K562 (cell line): ENCODE measurements around the gene RNF145. TPM values are rescaled to one million over a fixed set of nuclear protein-coding genes. Genes with fewer than 3 reads are reported as not detected.

ENCODE experiments used
- ATF7 ChIP-seq: fragments of 450-650 bp; IDR thresholded peaks from 2 replicates; pipeline ENCODE4 v1.7.1; 2014; ENCODE audit warnings: mild to moderate bottlenecking, moderate library complexity
- CBX3 ChIP-seq, 2 experiments: IDR thresholded peaks; 1 replicate in 1 of 2; 2 replicates in 1 of 2; pipeline ENCODE4 v1.6.1; 2012; ENCODE audit warnings: inconsistent platforms in 2 of 2, low read length in 2 of 2, borderline replicate concordance in 1 of 2, control low read depth in 1 of 2
- EGR1 ChIP-seq: fragments of 450-650 bp; conservative IDR thresholded peaks from 2 replicates; pipeline ENCODE4 v1.6.1; 2017; ENCODE audit warnings: mild to moderate bottlenecking
- ERF ChIP-seq: fragments of 450-650 bp; formaldehyde crosslinking; IDR thresholded peaks from 2 replicates; pipeline ENCODE4 v1.4.0; 2020; ENCODE audit warnings: mild to moderate bottlenecking, mixed read lengths
- KLF1 ChIP-seq: fragments of 450-650 bp; IDR thresholded peaks from 2 replicates; pipeline ENCODE4 v1.6.1; 2016; ENCODE audit warnings: missing genetic modification characterization, missing compliant biosample characterization
- L3MBTL2 ChIP-seq: fragments of 450-650 bp; IDR thresholded peaks from 2 replicates; pipeline ENCODE4 v1.6.1; 2016; ENCODE audit warnings: mild to moderate bottlenecking, moderate library complexity
- LCOR ChIP-seq: sonication (generic); formaldehyde crosslinking; IDR thresholded peaks from 2 replicates; pipeline ENCODE4 v1.8.0; 2022; ENCODE audit warnings: mild to moderate bottlenecking, missing genetic modification reagents
- MAZ ChIP-seq, 2 experiments: fragments of 450-650 bp in 1 of 2; sonication (generic) in 1 of 2; formaldehyde crosslinking; IDR thresholded peaks in 1 of 2; conservative IDR thresholded peaks in 1 of 2; 2 replicates each; pipeline versions ENCODE4 v1.4.0 to v1.5.0; 2020; ENCODE audit warnings: mild to moderate bottlenecking in 1 of 2, missing genetic modification reagents in 1 of 2
- MTA3 ChIP-seq: fragments of 450-650 bp; formaldehyde crosslinking; IDR thresholded peaks from 2 replicates; pipeline ENCODE4 v1.6.1; 2017; ENCODE audit warnings: mild to moderate bottlenecking, borderline replicate concordance
- MXI1 ChIP-seq: IDR thresholded peaks from 2 replicates; pipeline ENCODE4 v1.6.1; 2011; ENCODE audit warnings: low read depth, mild to moderate bottlenecking, improper control_type of control experiment, low read length
- NBN ChIP-seq: fragments of 450-650 bp; IDR thresholded peaks from 2 replicates; pipeline ENCODE4 v1.6.1; 2016; ENCODE audit warnings: low read depth, mild to moderate bottlenecking
- PHF8 ChIP-seq: fragments of 200-600 bp; sonication (generic); IDR thresholded peaks from 2 replicates; pipeline ENCODE4 v1.6.1; 2012; ENCODE audit warnings: mixed run types, mild to moderate bottlenecking, inconsistent platforms, low read length, moderate library complexity, borderline replicate concordance
- PRPF4 ChIP-seq: fragments of 200-400 bp; formaldehyde crosslinking; IDR thresholded peaks from one replicate; pipeline ENCODE4 v1.6.1; 2017; ENCODE audit warnings: low read length, low read depth, mild to moderate bottlenecking; ENCODE audit not compliant: insufficient read depth, poor library complexity, severe bottlenecking
- TARDBP ChIP-seq: fragments of 450-650 bp; IDR thresholded peaks from 2 replicates; pipeline ENCODE4 v1.6.1; 2016
- TFAM ChIP-seq: fragments of 250-450 bp; sonication (Bioruptor Pico); conservative IDR thresholded peaks from 2 replicates; pipeline ENCODE4 v1.5.0; 2021; ENCODE audit warnings: mild to moderate bottlenecking, moderate library complexity
- polyA plus RNA-seq, 8 experiments: library from polyadenylated mRNA; depleted of rRNA in 4 of 8; stranded (reverse) in 5 of 8; unstranded in 3 of 8; fragments of >200 nt; fragmentation: Nextera tagmentation in 2 of 8; fragmentation: Illumina TruSeq in 1 of 8; extraction: Ambion mirVana in 2 of 8; extraction: Trizol in 1 of 8; gene quantifications; 2 replicates each; pipeline versions ENCODE4 v1.2.1 to v1.2.3, GENCODE V29; 2011 to 2014; ENCODE audit warnings: inconsistent platforms in 1 of 8, missing spikeins in 1 of 8
- total RNA-seq, 7 experiments: library from RNA; depleted of rRNA in 6 of 7; stranded (reverse); fragments of >200 nt in 6 of 7; fragmentation: Illumina TruSeq in 2 of 7; extraction: Trizol in 2 of 7; gene quantifications; 2 replicates each; pipeline versions ENCODE4 v1.2.1 to v1.2.3, GENCODE V29; 2011 to 2021; ENCODE audit warnings: low replicate concordance in 1 of 7
- TF ChIP-seq, protein P1 (sequence below): fragments of 450-650 bp; IDR thresholded peaks from 2 replicates; pipeline ENCODE4 v1.6.1; 2016; ENCODE audit warnings: antibody characterized with exemption
- TF ChIP-seq, protein P2 (sequence below): fragments of 250-450 bp; sonication (Bioruptor Pico); IDR thresholded peaks from 2 replicates; pipeline ENCODE4 v1.5.0; 2020; ENCODE audit warnings: mild to moderate bottlenecking
- TF ChIP-seq, protein P3 (sequence below): sonication (generic); formaldehyde crosslinking; IDR thresholded peaks from 2 replicates; pipeline ENCODE4 v1.8.1; 2023; ENCODE audit warnings: mild to moderate bottlenecking, missing genetic modification reagents
- TF ChIP-seq, protein P4 (sequence below): sonication (generic); formaldehyde crosslinking; IDR thresholded peaks from 2 replicates; pipeline ENCODE4 v1.8.0; 2022; ENCODE audit warnings: mild to moderate bottlenecking, missing genetic modification reagents

The RNF145 gene
- total and polyA plus RNA-seq, 9 of the 15 experiments (the other 6 are each of a cell fraction or from before 2014, with no cell fraction given), result 13.6 to 40.7 (median 25.4) TPM

DNA sequence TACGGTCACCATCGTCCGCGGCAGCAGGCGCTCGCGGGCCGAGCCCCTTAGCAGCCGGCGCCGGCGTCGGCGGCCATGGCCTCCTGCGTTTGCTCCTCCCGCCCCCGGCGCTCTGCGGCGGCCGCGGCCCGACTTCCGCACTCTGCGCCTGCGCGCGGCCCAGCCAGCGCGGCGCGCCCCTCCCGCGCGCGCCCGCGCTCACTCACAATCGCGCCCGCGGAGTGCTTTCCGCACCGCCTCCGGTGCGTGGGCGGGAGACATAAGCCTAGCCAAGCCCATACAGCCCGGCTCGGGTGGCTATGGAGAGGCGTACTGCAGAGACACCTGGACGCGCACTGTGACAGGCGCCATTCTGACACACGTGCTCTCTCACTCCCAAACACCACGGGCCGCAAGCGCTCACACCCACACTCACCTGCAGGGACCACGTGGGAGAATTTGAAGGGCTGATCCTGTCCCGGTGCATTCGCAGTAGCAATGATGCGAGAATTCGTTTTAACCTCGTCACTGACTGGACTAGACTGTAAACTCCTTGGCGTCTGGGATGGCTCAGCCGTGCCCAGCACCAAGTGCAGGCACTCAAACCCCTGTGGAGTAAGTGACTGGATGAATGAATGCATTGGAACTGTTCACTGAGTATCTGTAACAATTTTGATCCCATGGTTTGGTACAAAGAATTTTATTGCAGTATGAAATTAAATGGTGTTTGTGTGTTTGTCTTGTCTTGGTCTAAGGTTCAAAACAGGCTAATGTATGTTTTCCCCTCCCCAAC is at the start of gene RNF145 (continued):
- TF ChIP-seq ATF7 (peak; percentile 65; the same call in 1 of the 2 replicates), TARDBP (peak; percentile 90; the same call in 1 of the 2 replicates), CBX3 (IDR thresholded peaks at IDR 0.05; ENCODE audit: borderline replicate concordance in 1 of 2, low read length in 2 of 2) (peak in 1 of 2 experiments; percentile 90; a peak in 2 of 3 replicates), PRPF4 (no peak), ERF (no peak), EGR1 (peak; percentile 98), MTA3 (peak; percentile 88), NBN (0 out of 2 replicates have a peak, but pooled peaks have one; percentile 36), MAZ (CRISPR knock-in tag; conservative IDR thresholded peaks at IDR 0.05 in 1 of 2, IDR thresholded peaks at IDR 0.05 in 1 of 2) (peak in 1 of 2 experiments; percentile 84; a peak in 2 of 4 replicates), TFAM (CRISPR knock-in tag) (no peak), PHF8 (peak; percentile 73; the same call in 1 of the 2 replicates), LCOR (no peak), L3MBTL2 (peak; percentile 97), MXI1 (peak; percentile 85), KLF1 (tag) (peak; percentile 74; the same call in 1 of the 2 replicates)
- TF ChIP-seq, protein P1, sequence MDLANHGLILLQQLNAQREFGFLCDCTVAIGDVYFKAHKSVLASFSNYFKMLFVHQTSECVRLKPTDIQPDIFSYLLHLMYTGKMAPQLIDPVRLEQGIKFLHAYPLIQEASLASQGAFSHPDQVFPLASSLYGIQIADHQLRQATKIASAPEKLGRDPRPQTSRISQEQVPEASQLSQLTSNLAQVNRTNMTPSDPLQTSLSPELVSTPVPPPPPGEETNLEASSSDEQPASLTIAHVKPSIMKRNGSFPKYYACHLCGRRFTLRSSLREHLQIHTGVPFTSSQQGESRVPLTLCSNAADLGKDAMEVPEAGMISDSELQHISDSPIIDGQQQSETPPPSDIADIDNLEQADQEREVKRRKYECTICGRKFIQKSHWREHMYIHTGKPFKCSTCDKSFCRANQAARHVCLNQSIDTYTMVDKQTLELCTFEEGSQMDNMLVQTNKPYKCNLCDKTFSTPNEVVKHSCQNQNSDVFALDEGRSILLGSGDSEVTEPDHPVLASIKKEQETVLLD, result peak; percentile 73; the same call in 1 of the 2 replicates
- TF ChIP-seq, protein P2, sequence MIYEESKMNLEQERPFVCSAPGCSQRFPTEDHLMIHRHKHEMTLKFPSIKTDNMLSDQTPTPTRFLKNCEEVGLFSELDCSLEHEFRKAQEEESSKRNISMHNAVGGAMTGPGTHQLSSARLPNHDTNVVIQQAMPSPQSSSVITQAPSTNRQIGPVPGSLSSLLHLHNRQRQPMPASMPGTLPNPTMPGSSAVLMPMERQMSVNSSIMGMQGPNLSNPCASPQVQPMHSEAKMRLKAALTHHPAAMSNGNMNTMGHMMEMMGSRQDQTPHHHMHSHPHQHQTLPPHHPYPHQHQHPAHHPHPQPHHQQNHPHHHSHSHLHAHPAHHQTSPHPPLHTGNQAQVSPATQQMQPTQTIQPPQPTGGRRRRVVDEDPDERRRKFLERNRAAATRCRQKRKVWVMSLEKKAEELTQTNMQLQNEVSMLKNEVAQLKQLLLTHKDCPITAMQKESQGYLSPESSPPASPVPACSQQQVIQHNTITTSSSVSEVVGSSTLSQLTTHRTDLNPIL (CRISPR knock-in tag), result no peak
- TF ChIP-seq, protein P3, sequence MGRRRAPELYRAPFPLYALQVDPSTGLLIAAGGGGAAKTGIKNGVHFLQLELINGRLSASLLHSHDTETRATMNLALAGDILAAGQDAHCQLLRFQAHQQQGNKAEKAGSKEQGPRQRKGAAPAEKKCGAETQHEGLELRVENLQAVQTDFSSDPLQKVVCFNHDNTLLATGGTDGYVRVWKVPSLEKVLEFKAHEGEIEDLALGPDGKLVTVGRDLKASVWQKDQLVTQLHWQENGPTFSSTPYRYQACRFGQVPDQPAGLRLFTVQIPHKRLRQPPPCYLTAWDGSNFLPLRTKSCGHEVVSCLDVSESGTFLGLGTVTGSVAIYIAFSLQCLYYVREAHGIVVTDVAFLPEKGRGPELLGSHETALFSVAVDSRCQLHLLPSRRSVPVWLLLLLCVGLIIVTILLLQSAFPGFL, result no peak
- TF ChIP-seq, protein P4, sequence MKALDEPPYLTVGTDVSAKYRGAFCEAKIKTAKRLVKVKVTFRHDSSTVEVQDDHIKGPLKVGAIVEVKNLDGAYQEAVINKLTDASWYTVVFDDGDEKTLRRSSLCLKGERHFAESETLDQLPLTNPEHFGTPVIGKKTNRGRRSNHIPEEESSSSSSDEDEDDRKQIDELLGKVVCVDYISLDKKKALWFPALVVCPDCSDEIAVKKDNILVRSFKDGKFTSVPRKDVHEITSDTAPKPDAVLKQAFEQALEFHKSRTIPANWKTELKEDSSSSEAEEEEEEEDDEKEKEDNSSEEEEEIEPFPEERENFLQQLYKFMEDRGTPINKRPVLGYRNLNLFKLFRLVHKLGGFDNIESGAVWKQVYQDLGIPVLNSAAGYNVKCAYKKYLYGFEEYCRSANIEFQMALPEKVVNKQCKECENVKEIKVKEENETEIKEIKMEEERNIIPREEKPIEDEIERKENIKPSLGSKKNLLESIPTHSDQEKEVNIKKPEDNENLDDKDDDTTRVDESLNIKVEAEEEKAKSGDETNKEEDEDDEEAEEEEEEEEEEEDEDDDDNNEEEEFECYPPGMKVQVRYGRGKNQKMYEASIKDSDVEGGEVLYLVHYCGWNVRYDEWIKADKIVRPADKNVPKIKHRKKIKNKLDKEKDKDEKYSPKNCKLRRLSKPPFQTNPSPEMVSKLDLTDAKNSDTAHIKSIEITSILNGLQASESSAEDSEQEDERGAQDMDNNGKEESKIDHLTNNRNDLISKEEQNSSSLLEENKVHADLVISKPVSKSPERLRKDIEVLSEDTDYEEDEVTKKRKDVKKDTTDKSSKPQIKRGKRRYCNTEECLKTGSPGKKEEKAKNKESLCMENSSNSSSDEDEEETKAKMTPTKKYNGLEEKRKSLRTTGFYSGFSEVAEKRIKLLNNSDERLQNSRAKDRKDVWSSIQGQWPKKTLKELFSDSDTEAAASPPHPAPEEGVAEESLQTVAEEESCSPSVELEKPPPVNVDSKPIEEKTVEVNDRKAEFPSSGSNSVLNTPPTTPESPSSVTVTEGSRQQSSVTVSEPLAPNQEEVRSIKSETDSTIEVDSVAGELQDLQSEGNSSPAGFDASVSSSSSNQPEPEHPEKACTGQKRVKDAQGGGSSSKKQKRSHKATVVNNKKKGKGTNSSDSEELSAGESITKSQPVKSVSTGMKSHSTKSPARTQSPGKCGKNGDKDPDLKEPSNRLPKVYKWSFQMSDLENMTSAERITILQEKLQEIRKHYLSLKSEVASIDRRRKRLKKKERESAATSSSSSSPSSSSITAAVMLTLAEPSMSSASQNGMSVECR (CRISPR knock-in tag), result peak; percentile 94
